Measurements from ENCODE around the gene FZD8. TPM values are rescaled to one million over a fixed set of nuclear protein-coding genes. Genes with fewer than 3 reads are reported as not detected.

Gene FZD8
- total RNA-seq, 1 experiment from 2014 or later = 13.8 TPM

GRCh38 chr10:35644050-35644950 is 2.2 kb upstream of the FZD8 start:
- Mint-ChIP-seq H3K36me3 (ENCODE audit: insufficient read depth in 1 of 3, low read depth in 3 of 3) (peaks cover 2 to 11% (median 9%) of the 10 kb centered on the region in 3 experiments; a peak in 5 of 7 replicates), H3K4me3 (peak overlapping the region; percentile 74 to 90), H3K9me3 (peaks cover 2 to 4% of the 10 kb centered on the region in 2 experiments; a peak in 3 of 5 replicates), H3K27me3 (ENCODE audit: low read depth) (peaks cover 24% of the 10 kb centered on the region), H3K4me1 (peaks cover 14 to 25% of the 10 kb centered on the region in 2 experiments), H3K27ac (no peak overlapping the region)
- no peak overlapping the region for H2AK5ac ChIP-seq (ENCODE audit: insufficient read length, low read length)
- H3K56ac ChIP-seq (ENCODE audit: insufficient read length, low read depth, low read length) = no peak overlapping the region
- no peak overlapping the region for H4K8ac ChIP-seq (replicated peaks; ENCODE audit: insufficient read length, low read depth, low read length)
- H3K18ac ChIP-seq (ENCODE audit: insufficient read length, low read depth, low read length) = no peak overlapping the region
- no peak overlapping the region for H2BK12ac ChIP-seq (ENCODE audit: insufficient read length, low read depth, low read length)
- no peak overlapping the region for H2BK120ac ChIP-seq (ENCODE audit: low read depth, low read length, poor library complexity, severe bottlenecking)
- H4K91ac ChIP-seq (ENCODE audit: insufficient read length, low read depth, low read length) = no peak overlapping the region
- H4K5ac ChIP-seq (ENCODE audit: insufficient read length, low read depth, low read length) = no peak overlapping the region
- no peak overlapping the region for H2AFZ ChIP-seq (ENCODE audit: low read length)
- H3K4me2 ChIP-seq (ENCODE audit: insufficient read depth, insufficient read length, low read length) = peak overlapping the region; percentile 88
- H3K23me2 ChIP-seq (ENCODE audit: insufficient read length, low read depth, low read length, poor library complexity, severe bottlenecking) = peaks cover 14% of the 10 kb centered on the region
- no peak overlapping the region for H2BK5ac ChIP-seq (ENCODE audit: insufficient read length, low read length)
- no peak overlapping the region for H3K23ac ChIP-seq (ENCODE audit: insufficient read length, low read depth, low read length)
- H3K27me3 ChIP-seq (ENCODE audit: insufficient read depth, low read length) = peaks cover 8% of the 10 kb centered on the region; the same call in 1 of the 2 replicates
- no peak overlapping the region for H3T11ph ChIP-seq (ENCODE audit: low read length)
- H3K4ac ChIP-seq (ENCODE audit: low read depth, low read length) = no peak overlapping the region
- H3K14ac ChIP-seq (ENCODE audit: insufficient read depth, low read length) = no peak overlapping the region
- no peak overlapping the region for H3K27ac ChIP-seq (ENCODE audit: insufficient read length, low read depth, low read length)
- TF ChIP-seq CTCF (conservative IDR thresholded peaks at IDR 0.05) = no peak
- H3K79me2 ChIP-seq (ENCODE audit: insufficient read depth, low read length) = no peaks in the 10 kb centered on the region
- H2BK15ac ChIP-seq (ENCODE audit: low read depth, low read length) = no peak overlapping the region
- H2BK20ac ChIP-seq (ENCODE audit: low read depth, low read length, poor library complexity, severe bottlenecking) = no peak overlapping the region
- no CpG with 5 or more reads among the region's 13 CpGs for WGBS (ENCODE audit: extremely low coverage, insufficient read length, low lambda C conversion rate)
- H3K79me1 ChIP-seq (ENCODE audit: insufficient read depth, low read depth, low read length, poor library complexity, severe bottlenecking) = no peaks in the 10 kb centered on the region
- no peak overlapping the region for H3K9ac ChIP-seq (ENCODE audit: extremely low read depth, insufficient read length, low read length)
- DNase-seq = peak; percentile 36
- H4K20me1 ChIP-seq (ENCODE audit: control insufficient read depth, insufficient read depth, insufficient read length) = no peaks in the 10 kb centered on the region
- H3K4me1 ChIP-seq (ENCODE audit: insufficient read depth, low read length) = no peaks in the 10 kb centered on the region
- no peaks in the 10 kb centered on the region for H3K9me3 ChIP-seq (ENCODE audit: control insufficient read depth, low read depth, low read length)

Measured in H9 (cell line).